Measurements from ENCODE around the gene WNT4.

WNT4 gene

DNA sequence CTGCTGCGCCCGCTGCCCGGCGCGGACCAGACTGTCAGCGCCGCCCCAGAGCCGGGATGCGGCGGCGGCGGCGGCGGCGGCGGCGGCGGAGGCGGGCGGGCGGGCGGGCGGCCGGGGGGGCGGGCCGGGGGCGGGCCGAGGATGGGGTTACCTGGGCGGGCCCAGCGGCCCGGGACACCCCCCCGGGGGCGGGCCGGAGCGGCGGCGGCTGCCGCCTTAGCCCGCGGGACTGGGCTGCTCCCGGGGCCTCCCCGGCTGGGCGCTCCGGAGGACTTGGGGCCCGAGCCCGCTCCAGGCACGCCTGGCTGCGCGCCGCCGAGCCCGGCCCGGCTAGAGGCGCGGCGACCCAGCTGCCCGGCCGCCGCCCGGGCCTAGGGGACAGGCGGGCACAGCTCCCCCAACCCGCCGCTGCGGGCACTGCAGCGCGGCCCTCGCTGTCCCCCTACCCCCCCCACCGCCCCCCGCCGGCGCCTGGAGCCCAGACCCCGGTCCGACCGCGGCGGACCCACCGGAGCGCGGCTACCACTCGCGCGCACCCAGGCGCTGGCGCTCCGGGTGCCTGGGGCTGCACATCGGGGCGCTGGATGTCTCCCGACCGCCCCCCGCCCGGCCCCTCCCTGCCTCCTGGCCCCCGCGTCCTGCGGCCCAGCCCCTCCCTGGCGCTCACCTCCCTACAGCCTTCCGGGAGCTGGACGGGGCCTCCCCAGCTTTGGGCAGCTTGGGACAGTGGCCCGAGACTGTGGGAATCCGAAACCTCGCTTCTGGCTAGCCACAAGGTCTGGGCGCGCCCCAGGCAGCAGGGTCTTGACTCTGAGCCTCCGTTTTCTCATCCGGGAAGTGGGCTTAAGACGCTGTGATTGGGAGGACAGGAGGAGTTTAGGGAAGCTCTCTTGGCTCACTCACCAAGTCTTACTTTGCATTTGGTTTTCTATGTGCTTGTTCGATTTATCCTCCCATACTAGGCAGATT is at the start of gene WNT4:
Gene WNT4, minus strand, starts transcription at position 33 of the 969 bp plus-strand sequence. CDS start 175 bp downstream, outside the sequence.
- peak in 1 of 2 donors; percentile 22 for DNase-seq

DNA sequence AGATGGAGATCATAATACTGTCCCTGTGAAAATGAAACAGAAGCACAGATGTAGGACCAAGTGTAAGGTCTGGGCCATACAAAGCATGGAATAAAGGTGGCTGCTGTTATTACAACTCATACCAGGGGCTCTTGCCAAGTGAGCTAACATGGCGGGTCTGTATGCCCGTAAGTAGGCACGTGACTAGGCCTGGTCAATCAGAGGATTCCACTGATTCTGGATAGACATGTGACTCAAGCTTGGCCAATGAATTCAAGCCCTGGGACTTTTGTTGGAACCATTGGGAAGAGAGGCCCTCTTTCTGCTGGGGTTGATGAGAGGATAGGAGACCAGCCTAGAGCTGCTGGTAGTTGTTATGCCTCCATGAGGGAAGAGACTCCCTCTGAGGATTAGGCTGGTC is 47.8 kb upstream of the WNT4 start:
- no peak for DNase-seq

DNA sequence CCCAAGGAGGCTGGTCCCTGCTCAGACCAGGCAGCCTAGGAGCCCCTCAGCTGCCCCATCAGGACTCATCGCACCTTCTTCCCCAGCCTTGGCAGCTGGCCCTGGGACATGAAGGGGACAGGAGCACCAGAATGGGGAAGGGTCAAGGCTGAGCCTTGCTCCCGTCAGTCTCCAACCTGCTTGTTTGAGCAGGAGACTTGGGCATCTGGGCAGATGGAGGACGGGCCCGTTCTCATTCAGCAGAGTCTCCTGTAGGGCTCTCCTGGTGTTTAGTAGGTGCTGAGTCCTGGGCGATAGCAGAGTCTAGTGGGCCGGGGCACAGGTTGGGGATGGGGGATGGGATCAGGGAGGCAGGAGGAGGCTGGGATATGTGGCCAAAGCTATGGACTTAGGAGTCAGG is 47.4 kb upstream of the WNT4 start:
- DNase-seq: no peak

DNA sequence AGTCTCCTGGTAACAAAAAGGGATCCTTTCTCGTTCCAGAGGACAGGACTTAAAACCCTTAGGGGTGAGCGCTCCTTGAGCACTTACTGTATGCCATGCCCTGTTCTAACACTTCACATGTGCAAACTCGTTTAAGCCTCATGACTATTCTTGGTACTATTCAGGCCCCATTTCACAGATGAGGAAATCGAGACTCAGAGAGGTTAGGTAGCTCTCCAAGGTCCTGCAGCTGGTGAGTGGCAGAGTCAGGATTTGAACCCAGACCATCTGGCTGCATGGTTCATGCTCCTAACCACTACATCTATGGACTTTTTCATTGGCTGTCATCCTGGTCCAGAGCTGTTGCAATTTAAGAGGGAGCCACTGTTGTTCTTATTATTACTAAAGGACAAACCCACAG is 46.7 kb upstream of the WNT4 start:
- no peak for DNase-seq

DNA sequence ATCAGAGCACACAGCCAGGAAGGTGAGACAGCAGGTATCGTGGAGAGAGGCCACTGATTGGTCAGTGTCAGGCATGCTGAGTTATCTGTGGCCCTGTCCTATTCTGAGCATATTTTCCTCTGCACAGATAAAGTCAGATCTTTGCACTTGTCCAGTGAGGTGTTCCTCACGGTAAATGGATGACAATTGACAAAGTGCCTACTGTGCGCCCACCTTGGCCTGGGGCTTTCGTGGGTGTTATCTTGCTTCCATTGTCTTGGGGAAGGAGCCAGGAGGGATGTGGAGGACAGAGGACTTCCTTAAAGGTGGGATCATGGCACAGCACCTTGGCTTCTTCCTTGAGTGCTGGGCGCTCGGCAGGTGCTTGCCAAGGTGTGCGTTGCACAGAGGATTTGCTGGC is 46.0 kb upstream of the WNT4 start:
- no peak for DNase-seq

DNA sequence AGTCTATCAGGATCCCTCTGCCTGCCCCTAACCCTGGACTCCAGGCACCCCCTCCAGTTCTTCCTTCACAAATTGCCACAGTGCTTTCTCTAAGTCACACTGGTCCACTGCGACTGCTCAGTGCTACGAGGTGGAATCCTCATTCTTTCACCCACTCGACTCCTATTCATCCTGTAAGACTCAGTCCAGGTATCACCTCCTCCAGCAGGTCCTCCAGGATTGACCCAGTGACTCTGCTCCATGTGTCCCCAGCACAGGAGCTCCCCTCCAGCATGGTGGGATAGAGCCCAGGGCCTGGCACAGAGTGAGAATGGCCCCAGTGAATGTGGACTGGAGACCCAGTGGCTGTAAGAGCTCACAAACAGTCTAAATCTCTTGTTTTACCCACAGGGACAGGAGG is 45.5 kb upstream of the WNT4 start:
- no peak for DNase-seq

DNA sequence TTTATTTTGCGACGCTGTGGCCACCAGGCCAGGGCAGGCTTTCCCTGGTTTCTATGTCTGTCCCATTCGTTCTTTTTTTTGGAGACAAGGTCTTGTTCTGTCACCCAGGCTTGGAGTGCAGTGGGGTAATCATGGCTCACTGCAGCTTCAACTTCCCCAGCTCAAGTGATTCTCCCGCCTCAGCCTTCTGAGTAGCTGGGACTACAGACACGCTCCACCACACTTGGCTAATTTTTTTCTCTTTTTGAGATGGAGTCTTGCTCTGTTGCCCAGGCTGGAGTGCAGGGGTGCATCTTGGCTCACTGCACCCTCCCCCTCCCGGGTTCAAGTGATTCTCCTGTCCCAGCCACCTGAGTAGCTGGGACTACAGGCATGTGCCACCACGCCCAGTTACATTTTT is 43.4 kb upstream of the WNT4 start:
- DNase-seq: no peak

DNA sequence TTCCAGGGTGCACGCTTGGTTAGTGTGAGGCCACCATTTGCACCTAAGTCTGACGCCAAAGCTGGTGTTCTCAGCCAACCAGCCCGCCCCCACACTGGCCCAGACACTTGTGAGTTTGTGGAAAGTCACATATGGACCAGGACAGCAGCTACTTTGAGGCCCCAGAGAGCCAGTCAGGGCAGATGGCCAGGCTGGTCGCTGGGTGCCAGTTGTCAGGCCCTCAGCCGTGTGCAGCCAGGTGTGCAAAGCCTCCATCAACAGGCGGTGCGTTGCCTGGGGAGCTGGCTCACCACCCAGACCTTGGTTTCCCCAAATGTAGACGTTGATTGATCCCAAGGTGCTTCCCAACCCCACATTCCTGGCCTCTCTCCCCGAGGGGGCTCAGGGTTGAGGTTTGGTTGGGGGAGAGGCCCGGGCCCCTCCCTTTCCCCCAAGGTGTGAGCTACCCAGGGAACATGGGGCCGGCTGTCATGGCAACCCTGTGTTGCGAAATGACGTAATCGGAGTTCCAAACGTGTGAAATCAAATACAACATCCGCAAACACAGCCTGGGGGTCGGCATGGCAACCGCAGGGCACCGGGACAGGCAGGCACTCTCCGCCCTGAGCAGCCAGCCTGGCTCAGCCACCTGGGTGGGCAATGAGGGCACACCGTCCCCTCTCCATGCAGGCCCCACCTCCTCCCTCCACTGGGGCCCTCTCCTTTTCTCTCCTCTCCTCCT is 42.2 kb upstream of the WNT4 start:
- no peak for DNase-seq

DNA sequence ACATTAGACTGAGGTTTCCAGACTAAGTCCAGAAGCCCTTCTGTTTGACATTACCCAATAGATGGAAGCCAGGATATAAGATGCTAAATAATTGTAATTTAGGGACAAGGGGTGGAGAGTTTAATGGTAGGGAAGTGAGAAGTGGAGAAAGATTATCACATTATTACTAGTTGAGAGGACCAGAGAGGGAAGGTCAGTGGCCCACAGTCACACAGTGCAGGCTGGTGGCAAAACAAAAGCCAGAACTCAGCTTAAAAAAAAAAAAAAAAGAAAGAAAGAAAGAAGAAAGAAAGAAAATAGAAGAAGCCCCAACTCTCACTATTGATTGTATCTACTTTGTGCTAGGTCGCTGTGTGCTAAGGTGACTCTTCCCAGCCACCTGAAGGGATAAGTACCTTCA is 41.6 kb upstream of the WNT4 start:
- no peak for DNase-seq

DNA sequence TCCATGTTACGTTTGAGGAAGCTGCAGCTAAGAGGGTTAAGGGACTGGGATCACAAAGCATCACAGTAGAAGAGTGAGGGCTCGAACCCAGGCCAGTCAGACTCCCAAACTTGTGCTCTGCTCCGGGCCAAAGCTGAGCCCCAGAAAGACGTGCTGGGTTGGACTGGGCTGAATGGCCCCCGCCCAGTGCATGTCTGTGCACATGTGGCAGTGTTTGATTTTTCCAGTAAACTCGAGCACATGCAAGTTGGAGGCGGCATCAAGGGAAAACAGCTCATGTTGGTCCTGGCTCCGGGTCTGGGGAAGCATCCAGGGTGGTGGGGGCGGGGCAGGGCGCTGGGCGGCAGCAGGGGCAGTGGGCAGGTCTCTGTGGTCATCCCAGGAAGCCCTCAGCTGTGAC is 39.8 kb upstream of the WNT4 start:
- no peak for DNase-seq

DNA sequence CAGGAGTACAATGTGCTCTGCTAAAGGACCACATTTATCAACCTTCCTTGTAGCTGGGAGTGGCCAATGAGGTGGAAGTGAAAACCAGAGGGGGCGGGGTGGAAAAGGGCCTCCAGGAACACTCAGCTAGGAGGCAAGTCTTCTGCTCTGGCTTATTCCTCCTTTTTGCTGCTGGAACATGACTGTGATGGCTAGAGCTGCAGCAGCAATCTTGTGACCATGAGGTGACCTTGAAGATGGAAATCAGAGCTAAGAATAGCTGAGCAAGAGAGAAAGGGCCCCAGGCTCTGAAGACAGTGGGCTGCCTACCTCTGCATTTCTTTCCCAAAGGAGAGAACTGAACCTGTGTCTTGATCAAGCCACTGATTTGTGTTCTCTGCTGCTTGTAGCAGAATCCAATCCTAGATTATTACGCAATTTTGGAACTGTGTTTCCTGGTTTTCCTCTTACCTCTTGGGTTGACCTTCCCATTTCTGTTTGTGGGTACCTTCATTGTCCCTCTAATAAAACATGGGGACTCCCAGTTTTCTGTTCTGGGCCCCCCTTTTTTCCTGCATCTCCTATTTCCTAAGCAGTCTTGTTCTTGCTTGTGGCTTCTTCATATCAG is 36.4 kb upstream of the WNT4 start:
- no peak for DNase-seq

DNA sequence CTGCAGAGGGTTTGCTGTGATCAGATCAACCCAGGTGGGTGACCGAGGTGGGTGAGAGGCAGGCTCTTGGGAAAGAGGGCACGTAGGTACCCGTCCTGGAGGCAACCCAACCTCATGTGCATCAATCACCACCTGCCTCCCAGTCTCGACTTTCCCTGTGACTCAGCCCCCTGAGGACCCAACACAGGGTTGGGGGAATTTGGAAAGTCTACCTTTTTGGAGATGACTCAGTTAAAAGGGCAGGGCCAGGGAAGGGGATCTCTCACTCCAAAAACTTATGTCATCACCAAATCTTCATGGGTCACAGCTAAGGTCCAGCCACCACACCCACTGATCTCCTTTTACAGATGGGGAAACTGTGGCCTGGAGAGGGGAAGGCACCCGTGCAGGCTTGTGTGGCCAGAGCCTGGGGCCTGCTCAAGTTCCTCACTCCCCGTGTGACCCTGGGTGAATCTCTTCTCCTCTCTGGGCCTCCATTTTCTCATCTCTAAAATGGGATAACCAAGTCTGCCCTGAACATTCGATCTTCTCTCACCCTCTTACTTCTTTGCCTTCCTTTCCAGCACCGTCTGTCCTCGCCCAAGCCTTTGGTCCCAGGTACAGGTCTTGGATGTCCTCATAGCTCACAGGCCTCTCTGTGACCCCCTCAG is 34.6 kb upstream of the WNT4 start:
- DNase-seq: no peak

DNA sequence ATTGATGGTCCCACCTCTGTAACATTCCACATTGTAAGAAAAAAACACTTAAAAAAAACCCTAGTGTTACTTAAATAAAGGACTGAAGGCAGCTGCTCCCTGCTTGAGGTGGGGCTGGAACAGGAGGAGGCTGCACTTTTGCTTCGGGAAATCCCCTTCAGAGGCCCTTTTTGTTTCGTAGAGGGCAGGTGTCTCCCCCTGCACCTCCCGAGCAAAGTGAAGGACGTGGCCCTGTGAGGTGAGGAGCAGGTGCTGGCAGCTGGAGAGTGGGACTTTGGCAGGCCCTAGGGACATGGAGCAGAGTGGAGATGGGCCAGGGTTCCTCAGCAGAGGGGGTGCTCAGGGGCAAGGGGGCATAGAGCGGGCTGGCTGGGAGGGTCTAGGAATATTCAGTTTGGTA is 33.4 kb upstream of the WNT4 start:
- no peak for DNase-seq

DNA sequence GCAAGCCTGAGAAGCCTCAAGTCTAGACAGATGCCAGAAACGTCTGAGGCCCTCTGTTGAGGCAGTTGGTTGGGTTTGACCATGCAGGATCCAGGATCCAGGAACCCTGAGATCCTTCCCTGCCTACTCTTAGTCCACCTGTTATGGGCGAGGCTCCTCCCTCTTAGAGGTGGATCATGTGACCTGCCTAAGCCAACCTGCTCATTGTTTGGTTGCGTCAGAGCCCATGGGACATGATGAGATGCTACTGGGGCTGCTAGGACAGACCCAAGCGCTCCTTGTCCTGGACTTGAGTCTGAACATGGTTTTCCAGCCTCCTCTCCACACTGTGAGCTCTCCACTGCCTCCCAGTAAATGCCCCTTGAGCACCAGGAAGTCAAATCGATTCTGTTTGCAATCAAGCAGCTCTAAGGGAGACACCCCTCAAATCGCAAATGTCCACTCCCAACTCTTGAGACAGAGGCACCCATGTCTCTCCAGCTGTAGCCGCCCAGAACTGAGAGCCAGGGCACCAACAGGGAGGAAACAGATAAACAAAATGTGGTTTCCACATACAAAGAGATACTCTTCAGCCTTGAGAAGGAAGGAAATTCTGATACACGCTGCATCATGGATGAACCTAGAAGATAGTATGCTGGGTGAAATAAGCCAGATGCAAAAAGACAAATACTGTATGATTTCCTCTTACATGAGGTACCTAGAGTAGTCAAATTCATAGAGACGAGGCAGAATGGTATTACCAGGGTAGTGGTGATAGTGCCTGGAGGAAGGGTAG is 31.7 kb upstream of the WNT4 start:
- no peak for DNase-seq

DNA sequence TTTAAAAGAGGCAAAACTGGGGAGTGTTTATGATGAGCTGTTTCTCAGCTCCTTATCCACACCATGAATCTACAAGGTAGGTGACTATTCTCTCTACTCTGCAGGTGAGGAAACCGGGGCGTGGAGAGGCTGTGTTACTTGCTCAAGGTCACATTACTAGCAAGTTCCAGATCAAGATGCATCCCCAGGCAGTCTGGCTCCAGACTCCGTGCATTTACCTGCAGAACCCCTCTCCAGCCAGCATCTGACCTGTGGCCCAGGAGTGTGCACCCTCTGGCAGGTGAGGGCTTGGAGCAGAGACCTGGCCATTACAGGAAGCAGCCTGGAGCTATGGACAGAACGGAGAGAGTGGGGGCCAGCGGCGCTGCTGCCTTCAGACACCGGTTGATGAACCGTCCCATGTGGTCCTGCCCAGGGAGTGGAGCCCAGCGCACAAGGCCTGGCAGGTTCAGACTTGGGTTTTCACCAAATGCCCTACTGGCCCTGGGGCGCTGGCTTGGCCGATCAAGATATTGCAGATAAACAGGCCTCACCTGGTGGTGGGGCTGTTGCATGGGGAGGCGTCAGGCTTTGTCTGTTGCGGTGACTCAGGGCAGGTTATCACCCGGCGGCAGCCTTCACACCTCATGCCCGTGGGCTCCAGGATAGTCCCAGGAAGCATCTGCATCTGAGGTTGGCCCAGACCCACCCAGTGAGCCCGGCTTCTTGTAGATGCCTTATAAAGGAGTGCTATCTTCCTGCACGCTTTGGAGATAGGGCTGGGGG is 29.2 kb upstream of the WNT4 start:
- no peak for DNase-seq

DNA sequence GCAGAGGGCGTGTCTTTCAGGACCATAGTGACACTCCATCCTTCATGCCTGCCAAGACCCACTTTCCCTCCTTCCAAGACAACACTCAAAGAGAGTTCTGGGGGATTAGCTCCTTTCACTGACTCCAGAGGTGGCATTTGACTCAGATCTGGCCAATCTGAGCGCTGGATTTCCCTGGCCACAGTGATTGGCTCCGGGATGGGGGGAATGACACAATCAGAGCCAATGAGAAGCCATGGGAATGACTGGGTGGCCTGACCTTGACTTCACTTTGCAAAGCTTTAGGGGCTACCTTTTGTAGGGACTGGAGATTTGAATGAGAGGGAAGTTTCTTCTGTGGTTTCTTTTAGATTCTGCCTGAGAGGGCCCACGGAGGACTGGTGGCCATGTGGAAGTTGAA is 26.9 kb upstream of the WNT4 start:
- no peak for DNase-seq

DNA sequence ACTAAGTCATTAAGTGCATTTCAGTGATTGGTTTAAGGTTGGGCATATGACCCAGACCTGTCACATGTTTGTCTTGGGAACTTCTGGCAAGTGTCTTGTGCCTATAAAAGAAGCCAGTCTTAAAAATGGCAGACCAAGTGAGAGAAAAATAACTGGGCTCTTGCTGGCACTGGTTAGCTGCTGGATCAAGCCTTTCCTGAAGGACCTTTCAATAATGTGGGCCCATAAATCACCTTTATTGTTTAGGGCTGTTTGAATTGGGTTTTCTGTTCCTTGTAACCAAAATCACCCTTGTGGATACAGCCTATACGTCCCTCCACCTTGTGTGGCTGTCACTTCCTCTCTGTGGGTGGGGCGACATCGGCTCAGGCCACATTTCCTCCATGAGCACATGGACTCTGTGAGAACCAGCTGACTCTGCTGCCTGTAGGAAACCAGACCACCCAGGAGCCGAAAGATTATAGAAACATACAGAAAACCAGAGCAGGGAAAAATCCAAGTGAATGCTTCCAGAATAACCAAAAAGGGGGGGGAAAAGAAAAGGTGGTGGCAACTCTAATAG is 25.6 kb upstream of the WNT4 start:
- no peak for DNase-seq

DNA sequence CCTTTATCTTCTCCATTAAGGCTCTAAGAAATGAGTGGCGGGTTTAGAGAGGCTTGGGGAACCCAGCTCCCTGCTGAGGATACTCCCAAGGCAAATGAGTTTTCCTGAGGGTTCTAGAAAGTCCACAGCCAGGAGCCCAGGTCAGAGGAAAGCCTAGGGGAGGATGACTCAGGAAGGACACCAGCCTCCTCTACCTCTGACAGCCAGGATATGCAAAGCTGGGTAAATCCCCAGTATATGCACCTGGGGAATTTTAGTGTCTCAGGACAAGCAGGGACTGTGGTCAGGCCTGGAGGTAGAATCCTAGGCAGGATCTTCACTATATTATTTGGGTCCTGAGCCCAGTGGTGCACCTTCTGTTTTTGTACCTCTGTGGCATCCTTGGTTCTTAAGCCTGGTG is 23.5 kb upstream of the WNT4 start:
- DNase-seq: no peak

DNA sequence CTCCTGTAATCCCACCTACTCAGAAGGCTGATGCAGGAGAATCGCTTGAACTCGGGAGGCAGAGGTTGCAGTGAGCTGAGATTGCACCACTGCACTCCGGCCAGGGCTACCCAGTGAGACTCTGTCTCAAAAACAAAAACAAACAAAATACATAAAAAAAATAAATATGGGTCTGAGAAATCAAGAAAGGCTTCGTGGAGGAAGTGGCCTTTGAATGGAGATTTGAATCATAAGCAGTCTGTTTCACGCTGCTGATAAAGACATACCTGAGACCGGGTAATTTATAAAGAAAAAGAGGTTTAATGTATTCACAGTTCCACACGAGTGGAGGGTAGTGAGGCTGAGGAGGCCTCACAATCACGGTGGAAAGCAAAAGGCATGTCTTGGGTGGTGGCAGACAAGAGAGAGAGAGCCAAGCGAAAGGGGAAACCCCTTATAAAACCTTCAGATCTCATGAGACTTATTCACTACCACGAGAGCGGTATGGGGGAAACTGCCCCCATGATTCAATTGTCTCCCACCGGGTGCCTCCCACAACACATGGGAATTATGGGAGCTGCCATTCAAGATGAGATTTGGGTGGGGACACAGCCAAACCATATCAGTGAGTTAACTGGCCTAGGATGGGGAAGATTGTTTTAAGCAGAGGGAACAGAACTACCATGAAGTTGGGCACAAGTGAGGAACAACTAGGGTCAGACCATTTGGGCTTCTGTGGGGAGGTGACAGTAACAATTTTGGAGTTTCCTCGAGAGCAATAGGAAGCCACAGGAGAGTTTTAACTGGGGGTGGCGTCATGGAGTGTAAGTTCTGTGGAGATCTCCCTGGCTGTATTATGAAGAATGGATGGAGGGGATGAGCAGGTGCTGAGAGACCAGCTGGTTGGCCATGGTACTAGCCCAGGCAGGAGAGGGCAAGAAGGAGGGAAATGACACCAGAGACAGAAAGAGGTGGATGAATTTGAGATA is 22.2 kb upstream of the WNT4 start:
- DNase-seq: no peak

DNA sequence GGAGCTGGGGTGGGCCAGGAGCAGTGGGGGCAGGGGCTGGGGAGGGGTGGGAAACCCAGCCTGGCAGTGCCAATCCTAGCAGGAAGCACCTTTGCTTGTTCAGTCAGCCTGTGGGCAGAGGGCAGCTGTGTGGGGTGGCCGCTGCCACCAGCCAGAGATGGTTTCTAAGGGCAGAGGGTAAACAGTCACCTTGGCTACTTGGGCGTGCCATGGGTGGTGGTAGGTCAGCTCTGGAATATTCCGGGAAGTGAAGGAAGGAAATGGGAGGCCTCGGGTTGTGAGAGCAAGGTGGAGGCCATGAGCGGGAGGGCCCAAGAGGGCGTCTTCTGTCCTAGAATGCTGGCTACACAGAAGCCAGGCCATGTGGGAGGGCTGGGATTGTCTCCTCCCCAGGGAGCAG is 20.7 kb upstream of the WNT4 start:
- DNase-seq: no peak
